NCI-H1694 (cell line): Measurements from ENCODE around the gene ILF2.
"Not testable (repeated sequence)": the region's sequence is repeated elsewhere in the genome, so short reads cannot be mapped to it uniquely, and the experiment has no call there.

Experiments used
- DNase-seq: peaks from one replicate; lab custom pipeline; 2025; lab: John Stamatoyannopoulos, UW

ILF2 gene

GRCh38 chr1:153670859-153671627 is at the start of gene ILF2:
Gene ILF2, minus strand, starts transcription at chr1:153670993. Its CDS starts 71 bp downstream, at chr1:153670922.
- peak; percentile 100 for DNase-seq

- DNase-seq: no peak
Measured at GRCh38 chr1:153717330-153717729, 46.5 kb upstream of the ILF2 start.

GRCh38 chr1:153716211-153716610 is 45.4 kb upstream of the ILF2 start:
- not testable (repeated sequence) for DNase-seq

- no peak for DNase-seq
Measured at GRCh38 chr1:153711026-153711425, 40.2 kb upstream of the ILF2 start.

GRCh38 chr1:153705484-153705883 is 34.7 kb upstream of the ILF2 start:
- no peak for DNase-seq

GRCh38 chr1:153699768-153700167 is 29.0 kb upstream of the ILF2 start:
- DNase-seq: no peak

GRCh38 chr1:153698923-153699714 is 28.3 kb upstream of the ILF2 start:
- no peak for DNase-seq

- no peak for DNase-seq
Measured at GRCh38 chr1:153698020-153698922, 27.5 kb upstream of the ILF2 start.

GRCh38 chr1:153697191-153698019 is 26.6 kb upstream of the ILF2 start:
- DNase-seq: no peak

GRCh38 chr1:153696741-153697140 is 25.9 kb upstream of the ILF2 start:
- DNase-seq: no peak

- no peak for DNase-seq
Measured at GRCh38 chr1:153693466-153693865, 22.7 kb upstream of the ILF2 start.

GRCh38 chr1:153688736-153689328 is 18.0 kb upstream of the ILF2 start:
- no peak for DNase-seq

- no peak for DNase-seq
Measured at GRCh38 chr1:153688276-153688675, 17.5 kb upstream of the ILF2 start.

- DNase-seq: no peak
Measured at GRCh38 chr1:153687346-153688125, 16.7 kb upstream of the ILF2 start.

GRCh38 chr1:153685544-153686340 is 14.9 kb upstream of the ILF2 start:
- no peak for DNase-seq

- DNase-seq: no peak
Measured at GRCh38 chr1:153684892-153685291, 14.1 kb upstream of the ILF2 start.

GRCh38 chr1:153683854-153684253 is 13.1 kb upstream of the ILF2 start:
- no peak for DNase-seq

- DNase-seq: no peak
Measured at GRCh38 chr1:153682730-153683129, 11.9 kb upstream of the ILF2 start.

GRCh38 chr1:153680120-153680403 is 9.3 kb upstream of the ILF2 start:
- DNase-seq: no peak
